Measurements from ENCODE around the gene YEATS2.

Gene YEATS2

DNA sequence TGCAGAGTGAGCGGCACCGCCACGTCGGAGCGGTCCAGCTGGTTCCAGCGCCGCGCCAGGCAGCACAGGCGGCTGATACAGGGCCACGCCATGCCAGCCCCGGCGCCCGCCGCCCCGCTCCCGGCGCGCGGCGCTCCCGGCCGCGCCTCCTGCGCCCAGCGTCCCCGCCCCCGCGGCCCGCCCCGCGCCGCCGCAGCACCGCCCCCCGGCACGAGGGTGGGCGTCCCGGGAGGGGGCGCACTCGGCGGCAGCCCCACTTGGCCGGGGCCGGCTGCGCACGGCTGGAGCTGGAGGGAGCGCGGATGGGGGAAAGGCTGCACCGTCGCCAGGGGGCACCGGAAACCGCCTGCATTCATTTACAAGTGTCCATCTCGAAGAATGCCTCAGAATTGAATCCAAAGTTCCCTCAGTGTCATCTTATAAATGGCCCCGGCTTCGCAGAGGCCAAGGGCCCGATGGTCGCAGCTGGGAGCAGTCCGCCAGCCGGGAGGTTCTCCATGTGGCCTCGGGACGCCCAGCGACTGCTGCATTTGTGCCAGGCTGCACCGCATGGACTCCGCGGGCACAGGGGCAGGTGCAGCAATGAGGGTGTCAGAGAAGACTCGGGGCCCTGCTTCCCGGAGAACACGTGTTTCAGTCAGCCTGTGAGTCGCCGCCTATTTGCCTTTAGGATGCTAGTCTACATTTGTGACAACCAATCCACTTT, 128.0 kb downstream of the YEATS2 start, which contains the start of gene MAP6D1 (continued):
- TF ChIP-seq, protein P1, sequence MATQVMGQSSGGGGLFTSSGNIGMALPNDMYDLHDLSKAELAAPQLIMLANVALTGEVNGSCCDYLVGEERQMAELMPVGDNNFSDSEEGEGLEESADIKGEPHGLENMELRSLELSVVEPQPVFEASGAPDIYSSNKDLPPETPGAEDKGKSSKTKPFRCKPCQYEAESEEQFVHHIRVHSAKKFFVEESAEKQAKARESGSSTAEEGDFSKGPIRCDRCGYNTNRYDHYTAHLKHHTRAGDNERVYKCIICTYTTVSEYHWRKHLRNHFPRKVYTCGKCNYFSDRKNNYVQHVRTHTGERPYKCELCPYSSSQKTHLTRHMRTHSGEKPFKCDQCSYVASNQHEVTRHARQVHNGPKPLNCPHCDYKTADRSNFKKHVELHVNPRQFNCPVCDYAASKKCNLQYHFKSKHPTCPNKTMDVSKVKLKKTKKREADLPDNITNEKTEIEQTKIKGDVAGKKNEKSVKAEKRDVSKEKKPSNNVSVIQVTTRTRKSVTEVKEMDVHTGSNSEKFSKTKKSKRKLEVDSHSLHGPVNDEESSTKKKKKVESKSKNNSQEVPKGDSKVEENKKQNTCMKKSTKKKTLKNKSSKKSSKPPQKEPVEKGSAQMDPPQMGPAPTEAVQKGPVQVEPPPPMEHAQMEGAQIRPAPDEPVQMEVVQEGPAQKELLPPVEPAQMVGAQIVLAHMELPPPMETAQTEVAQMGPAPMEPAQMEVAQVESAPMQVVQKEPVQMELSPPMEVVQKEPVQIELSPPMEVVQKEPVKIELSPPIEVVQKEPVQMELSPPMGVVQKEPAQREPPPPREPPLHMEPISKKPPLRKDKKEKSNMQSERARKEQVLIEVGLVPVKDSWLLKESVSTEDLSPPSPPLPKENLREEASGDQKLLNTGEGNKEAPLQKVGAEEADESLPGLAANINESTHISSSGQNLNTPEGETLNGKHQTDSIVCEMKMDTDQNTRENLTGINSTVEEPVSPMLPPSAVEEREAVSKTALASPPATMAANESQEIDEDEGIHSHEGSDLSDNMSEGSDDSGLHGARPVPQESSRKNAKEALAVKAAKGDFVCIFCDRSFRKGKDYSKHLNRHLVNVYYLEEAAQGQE (tag by site-specific recombination; IDR thresholded peaks at IDR 0.05): no peak
- TF ChIP-seq PATZ1 (tag by site-specific recombination; IDR thresholded peaks at IDR 0.05) (peak; percentile 46; the same call in 1 of the 2 replicates), GFI1B (tag by site-specific recombination; IDR thresholded peaks at IDR 0.05) (no peak), ZNF302 (tag by site-specific recombination; IDR thresholded peaks at IDR 0.05; ENCODE audit: low read depth) (no peak), ZNF544 (tag by site-specific recombination; IDR thresholded peaks at IDR 0.05) (no peak), ZNF354C (tag by site-specific recombination; IDR thresholded peaks at IDR 0.05; ENCODE audit: borderline replicate concordance, low read depth) (no peak), ZSCAN16 (tag by site-specific recombination; IDR thresholded peaks at IDR 0.05) (no peak), ZNF132 (tag by site-specific recombination; IDR thresholded peaks at IDR 0.05; ENCODE audit: borderline replicate concordance) (no peak), ZNF169 (tag by site-specific recombination; IDR thresholded peaks at IDR 0.05) (no peak)
- TF ChIP-seq, protein P2, sequence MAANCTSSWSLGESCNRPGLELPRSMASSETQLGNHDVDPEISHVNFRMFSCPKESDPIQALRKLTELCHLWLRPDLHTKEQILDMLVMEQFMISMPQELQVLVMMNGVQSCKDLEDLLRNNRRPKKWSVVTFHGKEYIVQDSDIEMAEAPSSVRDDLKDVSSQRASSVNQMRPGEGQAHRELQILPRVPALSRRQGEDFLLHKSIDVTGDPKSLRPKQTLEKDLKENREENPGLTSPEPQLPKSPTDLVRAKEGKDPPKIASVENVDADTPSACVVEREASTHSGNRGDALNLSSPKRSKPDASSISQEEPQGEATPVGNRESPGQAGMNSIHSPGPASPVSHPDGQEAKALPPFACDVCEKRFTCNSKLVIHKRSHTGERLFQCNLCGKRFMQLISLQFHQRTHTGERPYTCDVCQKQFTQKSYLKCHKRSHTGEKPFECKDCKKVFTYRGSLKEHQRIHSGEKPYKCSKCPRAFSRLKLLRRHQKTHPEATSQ (tag by site-specific recombination; IDR thresholded peaks at IDR 0.05): no peak
- TF ChIP-seq, protein P3, sequence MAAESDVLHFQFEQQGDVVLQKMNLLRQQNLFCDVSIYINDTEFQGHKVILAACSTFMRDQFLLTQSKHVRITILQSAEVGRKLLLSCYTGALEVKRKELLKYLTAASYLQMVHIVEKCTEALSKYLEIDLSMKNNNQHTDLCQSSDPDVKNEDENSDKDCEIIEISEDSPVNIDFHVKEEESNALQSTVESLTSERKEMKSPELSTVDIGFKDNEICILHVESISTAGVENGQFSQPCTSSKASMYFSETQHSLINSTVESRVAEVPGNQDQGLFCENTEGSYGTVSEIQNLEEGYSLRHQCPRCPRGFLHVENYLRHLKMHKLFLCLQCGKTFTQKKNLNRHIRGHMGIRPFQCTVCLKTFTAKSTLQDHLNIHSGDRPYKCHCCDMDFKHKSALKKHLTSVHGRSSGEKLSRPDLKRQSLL (tag by site-specific recombination; IDR thresholded peaks at IDR 0.05): no peak
- TF ChIP-seq, protein P4, sequence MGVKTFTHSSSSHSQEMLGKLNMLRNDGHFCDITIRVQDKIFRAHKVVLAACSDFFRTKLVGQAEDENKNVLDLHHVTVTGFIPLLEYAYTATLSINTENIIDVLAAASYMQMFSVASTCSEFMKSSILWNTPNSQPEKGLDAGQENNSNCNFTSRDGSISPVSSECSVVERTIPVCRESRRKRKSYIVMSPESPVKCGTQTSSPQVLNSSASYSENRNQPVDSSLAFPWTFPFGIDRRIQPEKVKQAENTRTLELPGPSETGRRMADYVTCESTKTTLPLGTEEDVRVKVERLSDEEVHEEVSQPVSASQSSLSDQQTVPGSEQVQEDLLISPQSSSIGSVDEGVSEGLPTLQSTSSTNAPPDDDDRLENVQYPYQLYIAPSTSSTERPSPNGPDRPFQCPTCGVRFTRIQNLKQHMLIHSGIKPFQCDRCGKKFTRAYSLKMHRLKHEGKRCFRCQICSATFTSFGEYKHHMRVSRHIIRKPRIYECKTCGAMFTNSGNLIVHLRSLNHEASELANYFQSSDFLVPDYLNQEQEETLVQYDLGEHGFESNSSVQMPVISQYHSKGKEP (tag by site-specific recombination; IDR thresholded peaks at IDR 0.05): peak; percentile 77; the same call in 1 of the 2 replicates

- Histone ChIP-seq H3K36me3 (ENCODE audit: control insufficient read depth in 2 of 2, insufficient read depth in 1 of 2, low read length in 2 of 2) (peaks cover 3 to 28% of the 10 kb centered on the region in 2 experiments; a peak in 2 of 3 replicates), H3K4me3 (ENCODE audit: low read depth, low read length) (no peak overlapping the region), H3K9me3 (ENCODE audit: control insufficient read depth, insufficient read depth, low read depth, low read length) (no peaks in the 10 kb centered on the region), H3K27ac (ENCODE audit: extremely low read depth, low read depth, low read length) (no peak overlapping the region), H3K4me1 (ENCODE audit: control insufficient read depth, insufficient read depth, low read length) (peaks cover 5% of the 10 kb centered on the region)
- ChIA-PET POLR2A (interaction anchor here (0.7 to 1.9 kb wide), 2 partner anchors 17 to 58 kb away, joined by 3 to 6 read pairs; partner anchors contain the start of gene PARL), CTCF (interaction anchor here (0.6 to 1.5 kb wide), 3 partner anchors 45 to 964 kb away, joined by 3 to 6 read pairs (median 5); partner anchors contain the start of gene PARL)
- TF ChIP-seq ZNF670 (tag by site-specific recombination; IDR thresholded peaks at IDR 0.05; ENCODE audit: low read depth) (no peak), ZNF121 (tag by site-specific recombination; IDR thresholded peaks at IDR 0.05) (0 out of 2 replicates have a peak, but pooled peaks have one; percentile 45), SCRT2 (tag by site-specific recombination; IDR thresholded peaks at IDR 0.05) (peak; percentile 30; the same call in 1 of the 2 replicates)
Observed at GRCh38 chr3:183826448-183827250, 129.1 kb downstream of the YEATS2 start.
